Fibroblast of lung (primary cell): Measurements from ENCODE around the gene TMEM167B. TPM values are rescaled to one million over a fixed set of nuclear protein-coding genes. Genes with fewer than 3 reads are reported as not detected.

Experiments
- DNase-seq, 2 donors: peaks; one replicate each; pipeline versions ENCODE4 v3.0.0 to v3.0.0-alpha.2; 2010; ENCODE audit warnings: low read depth in 2 of 2
- H2AFZ ChIP-seq: 2 replicates; pipeline ENCODE4 v1.5.1; 2012; ENCODE audit warnings: low read length, control low read depth, inconsistent platforms
- H3K27ac ChIP-seq: 2 replicates; pipeline ENCODE4 v1.5.1; 2011; ENCODE audit warnings: low read length, control low read depth; ENCODE audit not compliant: insufficient read depth
- H3K27me3 ChIP-seq: 2 replicates; pipeline ENCODE4 v1.5.1; 2011; ENCODE audit warnings: mild to moderate bottlenecking, low read length; ENCODE audit not compliant: control insufficient read depth, insufficient read depth
- H3K36me3 ChIP-seq: 2 replicates; pipeline ENCODE4 v1.5.1; 2011; ENCODE audit warnings: low read length; ENCODE audit not compliant: control insufficient read depth, insufficient read depth
- H3K4me1 ChIP-seq: 2 replicates; pipeline ENCODE4 v1.5.1; 2011; ENCODE audit warnings: low read length; ENCODE audit not compliant: control insufficient read depth, insufficient read depth; ENCODE audit errors: extremely low read depth
- H3K4me2 ChIP-seq: 2 replicates; pipeline ENCODE4 v1.5.1; 2011; ENCODE audit warnings: low read length, control low read depth; ENCODE audit not compliant: insufficient read depth; ENCODE audit errors: extremely low read depth
- H3K4me3 ChIP-seq, 4 experiments: fragments of 200-600 bp in 1 of 4; sonication (generic) in 1 of 4; replicated peaks in 1 of 4; 2 replicates each; pipeline ENCODE4 v1.5.1; 2011 to 2016; ENCODE audit warnings: low read length in 4 of 4, low read depth in 3 of 4, mild to moderate bottlenecking in 3 of 4, control low read depth in 2 of 4, inconsistent platforms in 1 of 4, mixed read lengths in 1 of 4; ENCODE audit not compliant: insufficient read depth in 1 of 4; ENCODE audit errors: control extremely low read depth in 1 of 4
- H3K79me2 ChIP-seq: 2 replicates; pipeline ENCODE4 v1.5.1; 2012; ENCODE audit warnings: mild to moderate bottlenecking, low read length, inconsistent platforms; ENCODE audit not compliant: control insufficient read depth, insufficient read depth
- H3K9ac ChIP-seq: 2 replicates; pipeline ENCODE4 v1.5.1; 2011; ENCODE audit warnings: mild to moderate bottlenecking, low read length, control low read depth; ENCODE audit not compliant: insufficient read depth
- H3K9me3 ChIP-seq: 2 replicates; pipeline ENCODE4 v1.5.1; 2012; ENCODE audit warnings: low read depth, low read length; ENCODE audit not compliant: control insufficient read depth, insufficient read depth
- H4K20me1 ChIP-seq: 2 replicates; pipeline ENCODE4 v1.5.1; 2011; ENCODE audit warnings: low read length; ENCODE audit not compliant: control insufficient read depth, insufficient read depth; ENCODE audit errors: extremely low read depth
- CTCF ChIP-seq, 2 donors: IDR thresholded peaks in 1 of 2; conservative IDR thresholded peaks in 1 of 2; 1 replicate in 1 of 2; 2 replicates in 1 of 2; pipeline ENCODE4 v1.5.1; 2011 to 2012; ENCODE audit warnings: low read length in 2 of 2, control low read depth in 1 of 2, inconsistent platforms in 1 of 2, low read depth in 1 of 2, mild to moderate bottlenecking in 1 of 2
- EZH2 ChIP-seq: IDR thresholded peaks from 2 replicates; pipeline ENCODE4 v1.5.1; 2012; ENCODE audit warnings: low read length, control low read depth, mild to moderate bottlenecking; ENCODE audit errors: missing control alignments
- polyA plus RNA-seq, 2 donors: library from polyadenylated mRNA; depleted of rRNA in 1 of 2; stranded (reverse) in 1 of 2; unstranded in 1 of 2; fragments of >200 nt; gene quantifications; 2 replicates each; pipeline ENCODE4 v1.2.1, GENCODE V29; 2011 to 2012; ENCODE audit warnings: missing spikeins in 1 of 2
- total RNA-seq: library from RNA; depleted of rRNA; stranded (reverse); fragments of >200 nt; gene quantifications from 2 replicates; pipeline ENCODE4 v1.2.1, GENCODE V29; 2014

Gene TMEM167B
- total and polyA plus RNA-seq, 2 donors (not counting 1 experiment from before 2014, with no cell fraction given): 35.3 to 52.2 TPM

- Histone ChIP-seq H3K79me2 (no peaks in the 10 kb centered on the region), H3K4me1 (no peaks in the 10 kb centered on the region), H3K4me3 (no peak overlapping the region), H2AFZ (no peak overlapping the region), H4K20me1 (no peaks in the 10 kb centered on the region), H3K4me2 (no peak overlapping the region), H3K9ac (no peak overlapping the region), H3K9me3 (no peaks in the 10 kb centered on the region), H3K27ac (no peak overlapping the region), H3K27me3 (no peaks in the 10 kb centered on the region), H3K36me3 (no peaks in the 10 kb centered on the region)
- no peak for DNase-seq
- TF ChIP-seq CTCF (conservative IDR thresholded peaks at IDR 0.05 in 1 of 2, IDR thresholded peaks at IDR 0.05 in 1 of 2; ENCODE audit: low read depth in 1 of 2, low read length in 2 of 2) (no peak), EZH2 (no peak)
Observed at GRCh38 chr1:109131800-109132199, 41.2 kb downstream of the TMEM167B start.

GRCh38 chr1:109133002-109133706 is 42.6 kb downstream of the TMEM167B start:
- Histone ChIP-seq H3K36me3 (no peaks in the 10 kb centered on the region), H3K27ac (no peak overlapping the region), H3K79me2 (no peaks in the 10 kb centered on the region), H3K4me1 (no peaks in the 10 kb centered on the region), H3K9me3 (no peaks in the 10 kb centered on the region), H4K20me1 (no peaks in the 10 kb centered on the region), H2AFZ (no peak overlapping the region), H3K4me3 (no peak overlapping the region), H3K4me2 (no peak overlapping the region), H3K27me3 (no peaks in the 10 kb centered on the region), H3K9ac (no peak overlapping the region)
- TF ChIP-seq EZH2 (no peak), CTCF (conservative IDR thresholded peaks at IDR 0.05 in 1 of 2, IDR thresholded peaks at IDR 0.05 in 1 of 2; ENCODE audit: low read depth in 1 of 2, low read length in 2 of 2) (no peak)
- no peak for DNase-seq

- Histone ChIP-seq H3K27ac (no peak overlapping the region), H4K20me1 (no peaks in the 10 kb centered on the region), H3K36me3 (no peaks in the 10 kb centered on the region), H3K79me2 (no peaks in the 10 kb centered on the region), H3K9ac (no peak overlapping the region), H3K9me3 (no peaks in the 10 kb centered on the region), H3K4me1 (no peaks in the 10 kb centered on the region), H3K27me3 (no peaks in the 10 kb centered on the region), H2AFZ (no peak overlapping the region), H3K4me3 (no peak overlapping the region), H3K4me2 (no peak overlapping the region)
- DNase-seq: no peak
- TF ChIP-seq CTCF (conservative IDR thresholded peaks at IDR 0.05 in 1 of 2, IDR thresholded peaks at IDR 0.05 in 1 of 2; ENCODE audit: low read depth in 1 of 2, low read length in 2 of 2) (no peak), EZH2 (no peak)
Observed at GRCh38 chr1:109133815-109134214, 43.3 kb downstream of the TMEM167B start.
